ENCODE measurements around the gene CDC42BPB.

The CDC42BPB gene

DNA sequence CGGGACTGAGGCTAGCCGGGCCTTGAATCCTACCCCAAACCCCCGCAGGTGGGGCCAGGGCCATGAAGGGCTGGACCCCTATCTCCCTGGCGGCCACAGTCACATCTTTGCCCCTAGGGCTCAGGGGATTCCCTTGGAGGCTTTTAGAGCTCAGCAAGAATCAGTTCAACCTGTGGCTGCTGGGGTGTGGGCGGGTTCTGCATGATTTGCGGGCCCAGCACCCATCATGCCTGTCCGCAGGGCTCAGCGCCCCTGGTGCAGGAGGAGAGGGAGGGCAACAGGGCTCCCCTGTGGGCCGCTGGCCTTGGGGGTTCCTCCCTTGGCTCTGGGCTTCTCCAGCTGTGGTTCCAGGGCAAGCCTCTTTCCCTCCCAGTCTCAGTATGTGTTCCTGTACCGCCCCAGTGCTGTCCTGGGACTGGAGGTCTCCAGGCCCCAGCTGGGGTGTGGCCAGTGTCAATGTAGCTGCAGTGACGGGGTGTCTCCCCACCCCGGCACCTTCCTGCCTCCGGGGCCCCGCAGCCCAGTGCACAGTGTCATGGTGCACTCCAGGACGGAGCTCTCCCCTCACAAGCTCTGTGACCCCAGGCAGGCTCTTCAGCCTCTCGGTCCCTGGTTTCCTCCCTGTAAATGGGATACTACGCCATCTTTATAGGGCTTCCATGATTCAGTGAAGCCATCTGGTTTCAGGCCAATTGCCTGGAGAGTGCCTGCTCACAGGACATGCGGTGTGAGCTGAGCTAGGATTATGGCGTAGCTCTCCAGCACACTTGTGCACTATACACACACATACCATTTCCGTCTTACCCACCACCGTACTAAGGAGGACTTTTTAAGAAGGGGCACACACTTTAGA, 16.8 kb upstream of the CDC42BPB start:
- H3K9ac ChIP-seq (ENCODE audit: low read length), result no peak overlapping the region
- peaks cover 16% of the 10 kb centered on the region for H3K27me3 ChIP-seq (replicated peaks; ENCODE audit: insufficient read depth, low read length)
- no peaks in the 10 kb centered on the region for H3K79me2 ChIP-seq (ENCODE audit: low read length)
- no peak overlapping the region for H3K27ac ChIP-seq (ENCODE audit: low read length)
- no peak overlapping the region for H3K4me3 ChIP-seq (ENCODE audit: low read length)
- H3F3A ChIP-seq (ENCODE audit: insufficient read depth, low read length), result no peaks in the 10 kb centered on the region
- H3K4me2 ChIP-seq (ENCODE audit: low read depth, low read length), result no peak overlapping the region
- H3K9me3 ChIP-seq (replicated peaks; ENCODE audit: insufficient read depth, low read length), result no peaks in the 10 kb centered on the region
- TF ChIP-seq EZH2 (optimal IDR thresholded peaks at IDR 0.05; ENCODE audit: low read depth, low read length), result no peak
- no peak for TF ChIP-seq EZH2phosphoT487 (IDR thresholded peaks at IDR 0.05; ENCODE audit: low read length)
- TF ChIP-seq, protein P1, sequence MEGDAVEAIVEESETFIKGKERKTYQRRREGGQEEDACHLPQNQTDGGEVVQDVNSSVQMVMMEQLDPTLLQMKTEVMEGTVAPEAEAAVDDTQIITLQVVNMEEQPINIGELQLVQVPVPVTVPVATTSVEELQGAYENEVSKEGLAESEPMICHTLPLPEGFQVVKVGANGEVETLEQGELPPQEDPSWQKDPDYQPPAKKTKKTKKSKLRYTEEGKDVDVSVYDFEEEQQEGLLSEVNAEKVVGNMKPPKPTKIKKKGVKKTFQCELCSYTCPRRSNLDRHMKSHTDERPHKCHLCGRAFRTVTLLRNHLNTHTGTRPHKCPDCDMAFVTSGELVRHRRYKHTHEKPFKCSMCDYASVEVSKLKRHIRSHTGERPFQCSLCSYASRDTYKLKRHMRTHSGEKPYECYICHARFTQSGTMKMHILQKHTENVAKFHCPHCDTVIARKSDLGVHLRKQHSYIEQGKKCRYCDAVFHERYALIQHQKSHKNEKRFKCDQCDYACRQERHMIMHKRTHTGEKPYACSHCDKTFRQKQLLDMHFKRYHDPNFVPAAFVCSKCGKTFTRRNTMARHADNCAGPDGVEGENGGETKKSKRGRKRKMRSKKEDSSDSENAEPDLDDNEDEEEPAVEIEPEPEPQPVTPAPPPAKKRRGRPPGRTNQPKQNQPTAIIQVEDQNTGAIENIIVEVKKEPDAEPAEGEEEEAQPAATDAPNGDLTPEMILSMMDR (IDR thresholded peaks at IDR 0.05; ENCODE audit: low read length), result no peak
- no peaks in the 10 kb centered on the region for H3K9me2 ChIP-seq (replicated peaks; ENCODE audit: insufficient read depth, low read length)
- DNase-seq, result no peak
- H3K4me1 ChIP-seq (ENCODE audit: low read length), result no peaks in the 10 kb centered on the region
- H2AFZ ChIP-seq (ENCODE audit: low read length), result no peak overlapping the region
- no peaks in the 10 kb centered on the region for H4K20me1 ChIP-seq (ENCODE audit: insufficient read depth, low read length)
- H3K36me3 ChIP-seq (replicated peaks; ENCODE audit: insufficient read depth, low read length), result no peaks in the 10 kb centered on the region

DNA sequence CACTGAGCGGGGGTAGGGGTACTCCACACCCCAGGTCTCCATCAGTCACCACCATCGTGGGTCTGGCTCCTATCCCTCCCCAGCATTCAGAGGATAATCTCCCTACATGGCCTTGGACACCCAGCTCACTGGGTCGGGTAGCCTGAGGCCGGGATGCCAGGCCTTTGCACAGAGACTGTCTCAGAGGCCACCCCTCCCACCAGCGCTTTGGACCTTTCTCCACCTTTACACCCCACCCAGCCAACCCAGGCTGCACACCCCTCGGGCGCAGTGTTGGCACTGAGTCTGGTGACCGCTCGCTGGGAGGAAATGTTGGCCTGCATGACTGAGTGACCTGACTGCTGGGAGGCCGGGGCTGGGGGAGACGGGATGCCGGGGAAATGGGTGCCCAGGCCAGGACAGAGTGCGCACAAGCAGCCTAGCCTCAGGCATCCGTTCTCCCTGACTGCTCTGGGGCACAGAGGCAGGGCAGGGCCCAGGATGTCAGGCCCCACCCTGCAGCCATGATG, 16.1 kb upstream of the CDC42BPB start:
- H3K9me3 ChIP-seq (replicated peaks; ENCODE audit: insufficient read depth, low read length), result no peaks in the 10 kb centered on the region
- no peaks in the 10 kb centered on the region for H3K36me3 ChIP-seq (replicated peaks; ENCODE audit: insufficient read depth, low read length)
- no peaks in the 10 kb centered on the region for H3F3A ChIP-seq (ENCODE audit: insufficient read depth, low read length)
- H2AFZ ChIP-seq (ENCODE audit: low read length), result no peak overlapping the region
- H3K4me1 ChIP-seq (ENCODE audit: low read length), result no peaks in the 10 kb centered on the region
- H3K9ac ChIP-seq (ENCODE audit: low read length), result no peak overlapping the region
- no peak overlapping the region for H3K27ac ChIP-seq (ENCODE audit: low read length)
- H3K4me3 ChIP-seq (ENCODE audit: low read length), result no peak overlapping the region
- no peak overlapping the region for H3K4me2 ChIP-seq (ENCODE audit: low read depth, low read length)
- H4K20me1 ChIP-seq (ENCODE audit: insufficient read depth, low read length), result no peaks in the 10 kb centered on the region
- DNase-seq, result no peak
- no peaks in the 10 kb centered on the region for H3K9me2 ChIP-seq (replicated peaks; ENCODE audit: insufficient read depth, low read length)
- H3K79me2 ChIP-seq (ENCODE audit: low read length), result no peaks in the 10 kb centered on the region
- peaks cover 16% of the 10 kb centered on the region for H3K27me3 ChIP-seq (replicated peaks; ENCODE audit: insufficient read depth, low read length)
- TF ChIP-seq, protein P1 (IDR thresholded peaks at IDR 0.05; ENCODE audit: low read length), result no peak
- TF ChIP-seq EZH2phosphoT487 (IDR thresholded peaks at IDR 0.05; ENCODE audit: low read length) (no peak), EZH2 (optimal IDR thresholded peaks at IDR 0.05; ENCODE audit: low read depth, low read length) (no peak)

DNA sequence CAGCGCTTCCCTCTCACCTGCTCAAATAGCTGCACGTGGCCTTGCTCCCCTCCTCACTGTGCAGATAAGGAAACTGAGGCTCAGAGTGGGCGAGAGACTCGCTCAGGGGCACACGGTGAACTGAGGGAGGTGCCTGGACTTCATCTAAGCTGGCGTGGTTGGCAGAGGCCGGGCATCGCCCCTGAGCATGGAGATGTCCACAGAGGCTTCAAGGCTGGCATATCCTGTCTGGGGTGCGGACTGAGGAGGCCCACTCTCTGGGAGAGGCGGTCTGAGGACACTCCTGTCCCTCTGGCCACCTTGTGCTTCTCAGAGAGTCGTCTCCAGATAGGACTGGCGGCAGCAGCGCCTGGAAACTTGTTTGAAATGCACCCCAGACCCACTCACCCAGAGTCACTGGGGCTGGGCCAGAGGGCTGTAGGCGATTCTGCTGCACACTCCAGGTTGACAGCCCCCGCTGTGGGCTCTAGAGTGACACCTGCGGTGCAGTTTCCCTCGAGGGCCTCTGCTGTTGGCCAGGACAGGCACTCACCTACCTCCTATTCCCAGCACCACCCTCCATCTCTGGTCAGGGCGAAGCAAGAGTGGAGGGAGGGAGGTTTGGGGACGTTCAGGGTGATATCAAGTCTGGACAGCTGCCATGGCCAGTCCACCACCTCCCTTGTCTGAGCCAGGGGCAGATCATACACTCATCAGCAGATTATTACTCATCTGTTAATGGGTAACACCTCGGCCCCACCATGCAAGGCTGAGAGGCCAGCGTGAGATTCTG, 15.4 kb upstream of the CDC42BPB start:
- Histone ChIP-seq H3K79me2 (ENCODE audit: low read length) (no peaks in the 10 kb centered on the region), H3K27ac (ENCODE audit: low read length) (no peak overlapping the region), H3K27me3 (replicated peaks; ENCODE audit: insufficient read depth, low read length) (peaks cover 16% of the 10 kb centered on the region), H3K4me1 (ENCODE audit: low read length) (no peaks in the 10 kb centered on the region), H4K20me1 (ENCODE audit: insufficient read depth, low read length) (no peaks in the 10 kb centered on the region), H3F3A (ENCODE audit: insufficient read depth, low read length) (no peaks in the 10 kb centered on the region), H3K9ac (ENCODE audit: low read length) (no peak overlapping the region), H2AFZ (ENCODE audit: low read length) (no peak overlapping the region), H3K9me3 (replicated peaks; ENCODE audit: insufficient read depth, low read length) (no peaks in the 10 kb centered on the region), H3K4me3 (ENCODE audit: low read length) (no peak overlapping the region), H3K9me2 (replicated peaks; ENCODE audit: insufficient read depth, low read length) (no peaks in the 10 kb centered on the region), H3K4me2 (ENCODE audit: low read depth, low read length) (no peak overlapping the region), H3K36me3 (replicated peaks; ENCODE audit: insufficient read depth, low read length) (no peaks in the 10 kb centered on the region)
- no peak for DNase-seq
- TF ChIP-seq, protein P1 (IDR thresholded peaks at IDR 0.05; ENCODE audit: low read length), result no peak
- TF ChIP-seq EZH2phosphoT487 (IDR thresholded peaks at IDR 0.05; ENCODE audit: low read length), result no peak
- TF ChIP-seq EZH2 (optimal IDR thresholded peaks at IDR 0.05; ENCODE audit: low read depth, low read length), result no peak
